H9 (cell line): ENCODE data around the gene PTPRH. TPM values are rescaled to one million over a fixed set of nuclear protein-coding genes. Genes with fewer than 3 reads are reported as not detected.

ENCODE experiments used
- DNase-seq: peaks from one replicate; pipeline ENCODE4 v3.0.0-alpha.2; 2017
- H2AFZ ChIP-seq: one replicate; pipeline ENCODE4 v1.6.1; 2013; ENCODE audit warnings: mild to moderate bottlenecking, low read length, control low read depth, moderate library complexity
- H2AK5ac ChIP-seq: 2 replicates; pipeline ENCODE4 v1.6.1; 2013; ENCODE audit warnings: low read length, control low read depth, mixed read lengths; ENCODE audit not compliant: insufficient read length
- H2BK120ac ChIP-seq: one replicate; pipeline ENCODE4 v1.6.1; 2013; ENCODE audit warnings: low read depth, mild to moderate bottlenecking, low read length, control low read depth, inconsistent platforms; ENCODE audit not compliant: poor library complexity, severe bottlenecking
- H2BK12ac ChIP-seq: 2 replicates; pipeline ENCODE4 v1.6.1; 2013; ENCODE audit warnings: low read length, control low read depth, mixed read lengths, low read depth; ENCODE audit not compliant: insufficient read length
- H2BK15ac ChIP-seq: 2 replicates; pipeline ENCODE4 v1.6.1; 2013; ENCODE audit warnings: low read depth, low read length, control low read depth
- H2BK20ac ChIP-seq: one replicate; pipeline ENCODE4 v1.6.1; 2013; ENCODE audit warnings: low read depth, mild to moderate bottlenecking, low read length, control low read depth, inconsistent platforms; ENCODE audit not compliant: poor library complexity, severe bottlenecking
- H2BK5ac ChIP-seq: 2 replicates; pipeline ENCODE4 v1.6.1; 2013; ENCODE audit warnings: low read length, control low read depth, mixed read lengths; ENCODE audit not compliant: insufficient read length
- H3K14ac ChIP-seq: 2 replicates; pipeline ENCODE4 v1.6.1; 2013; ENCODE audit warnings: low read length, control low read depth; ENCODE audit not compliant: insufficient read depth
- H3K18ac ChIP-seq: 2 replicates; pipeline ENCODE4 v1.6.1; 2013; ENCODE audit warnings: low read depth, mild to moderate bottlenecking, mixed read lengths, low read length, control low read depth; ENCODE audit not compliant: insufficient read length
- H3K23ac ChIP-seq: 2 replicates; pipeline ENCODE4 v1.6.1; 2013; ENCODE audit warnings: low read length, control low read depth, mixed read lengths, low read depth; ENCODE audit not compliant: insufficient read length
- H3K23me2 ChIP-seq: 2 replicates; pipeline ENCODE4 v1.6.1; 2013; ENCODE audit warnings: low read depth, mild to moderate bottlenecking, mixed read lengths, low read length, control low read depth; ENCODE audit not compliant: insufficient read length, poor library complexity, severe bottlenecking
- H3K27ac ChIP-seq: 2 replicates; pipeline ENCODE4 v1.5.1; 2013; ENCODE audit warnings: low read length, control low read depth, mixed read lengths, low read depth; ENCODE audit not compliant: insufficient read length
- H3K27me3 ChIP-seq: 2 replicates; pipeline ENCODE4 v1.6.1; 2013; ENCODE audit warnings: low read length, control low read depth, inconsistent platforms; ENCODE audit not compliant: insufficient read depth
- H3K4ac ChIP-seq: 2 replicates; pipeline ENCODE4 v1.6.1; 2013; ENCODE audit warnings: low read depth, mild to moderate bottlenecking, control low read depth, inconsistent platforms, low read length, moderate library complexity
- H3K4me1 ChIP-seq: 2 replicates; pipeline ENCODE4 v1.6.1; 2013; ENCODE audit warnings: low read length, control low read depth, inconsistent platforms; ENCODE audit not compliant: insufficient read depth
- H3K4me2 ChIP-seq: 2 replicates; pipeline ENCODE4 v1.6.1; 2013; ENCODE audit warnings: low read length, control low read depth, mixed read lengths; ENCODE audit not compliant: insufficient read length, insufficient read depth
- H3K56ac ChIP-seq: 2 replicates; pipeline ENCODE4 v1.6.1; 2013; ENCODE audit warnings: low read depth, mild to moderate bottlenecking, mixed read lengths, low read length, control low read depth; ENCODE audit not compliant: insufficient read length
- H3K79me1 ChIP-seq: 2 replicates; pipeline ENCODE4 v1.6.1; 2013; ENCODE audit warnings: low read depth, mild to moderate bottlenecking, moderate library complexity, low read length, control low read depth, inconsistent platforms; ENCODE audit not compliant: insufficient read depth, poor library complexity, severe bottlenecking
- H3K79me2 ChIP-seq: 2 replicates; pipeline ENCODE4 v1.6.1; 2013; ENCODE audit warnings: low read length, control low read depth, inconsistent platforms; ENCODE audit not compliant: insufficient read depth
- H3K9ac ChIP-seq: 2 replicates; pipeline ENCODE4 v1.6.1; 2013; ENCODE audit warnings: low read length, control low read depth, mixed read lengths; ENCODE audit not compliant: insufficient read length; ENCODE audit errors: extremely low read depth
- H3K9me3 ChIP-seq: one replicate; pipeline ENCODE4 v1.6.1; 2013; ENCODE audit warnings: low read depth, low read length, inconsistent platforms; ENCODE audit not compliant: control insufficient read depth
- H3T11ph ChIP-seq: one replicate; pipeline ENCODE4 v1.6.1; 2013; ENCODE audit warnings: mild to moderate bottlenecking, low read length, control low read depth, inconsistent platforms
- H4K20me1 ChIP-seq: one replicate; pipeline ENCODE4 v1.6.1; 2013; ENCODE audit not compliant: control insufficient read depth, insufficient read length, insufficient read depth
- H4K5ac ChIP-seq: 2 replicates; pipeline ENCODE4 v1.6.1; 2013; ENCODE audit warnings: low read depth, mild to moderate bottlenecking, mixed read lengths, low read length, control low read depth; ENCODE audit not compliant: insufficient read length
- H4K8ac ChIP-seq: replicated peaks from 2 replicates; pipeline ENCODE4 v1.6.1; 2013; ENCODE audit warnings: low read length, control low read depth, mixed read lengths, low read depth; ENCODE audit not compliant: insufficient read length
- H4K91ac ChIP-seq: 2 replicates; pipeline ENCODE4 v1.6.1; 2013; ENCODE audit warnings: low read depth, mild to moderate bottlenecking, moderate library complexity, mixed read lengths, low read length, control low read depth; ENCODE audit not compliant: insufficient read length
- H3K27ac Mint-ChIP-seq, 3 experiments: 2 replicates in 2 of 3; 3 replicates in 1 of 3; pipeline ENCODE4 v1.8.0; 2020 to 2021; ENCODE audit warnings: mixed read lengths in 3 of 3, mild to moderate bottlenecking in 1 of 3, moderate library complexity in 1 of 3
- H3K27me3 Mint-ChIP-seq: 2 replicates; pipeline ENCODE4 v1.8.0; 2021; ENCODE audit warnings: low read depth, mild to moderate bottlenecking, moderate library complexity, mixed read lengths
- H3K36me3 Mint-ChIP-seq, 3 experiments: 2 replicates in 2 of 3; 3 replicates in 1 of 3; pipeline ENCODE4 v1.8.0; 2020 to 2021; ENCODE audit warnings: low read depth in 3 of 3, mixed read lengths in 3 of 3; ENCODE audit not compliant: insufficient read depth in 1 of 3
- H3K4me1 Mint-ChIP-seq, 2 experiments: 2 replicates each; pipeline ENCODE4 v1.8.0; 2020; ENCODE audit warnings: mixed read lengths in 2 of 2
- H3K4me3 Mint-ChIP-seq, 2 experiments: 2 replicates in 1 of 2; 3 replicates in 1 of 2; pipeline ENCODE4 v1.8.0; 2020 to 2021; ENCODE audit warnings: mild to moderate bottlenecking in 2 of 2, mixed read lengths in 2 of 2, moderate library complexity in 1 of 2
- H3K9me3 Mint-ChIP-seq, 2 experiments: 2 replicates in 1 of 2; 3 replicates in 1 of 2; pipeline ENCODE4 v1.8.0; 2020; ENCODE audit warnings: mild to moderate bottlenecking in 2 of 2, mixed read lengths in 2 of 2, moderate library complexity in 1 of 2
- CTCF ChIP-seq: fragments of 200-600 bp; sonication (generic); conservative IDR thresholded peaks from 3 replicates; pipeline ENCODE4 v1.8.0; 2021; ENCODE audit warnings: antibody characterized with exemption, mild to moderate bottlenecking
- WGBS: extraction: QIAGEN DNeasy Blood & Tissue Kit; methylation state at CpG from one replicate; pipeline ENCODE4 v1.1.7; 2013; ENCODE audit warnings: missing lambda C conversion rate, low lambda C conversion rate, mixed read lengths; ENCODE audit not compliant: insufficient read length; ENCODE audit errors: extremely low coverage; 5-methylcytosine and 5-hydroxymethylcytosine counted together
- total RNA-seq: library from RNA; stranded (reverse); gene quantifications from 2 replicates; pipeline ENCODE4 v1.2.1, GENCODE V29; 2021

Gene PTPRH
- total RNA-seq, 1 experiment from 2014 or later: 0.24 TPM

- H2AK5ac ChIP-seq: no peak overlapping the region
- H3K79me2 ChIP-seq: no peaks in the 10 kb centered on the region
- no peak overlapping the region for H3K23ac ChIP-seq
- H4K20me1 ChIP-seq: no peaks in the 10 kb centered on the region
- no peak for TF ChIP-seq CTCF
- H2BK20ac ChIP-seq: no peak overlapping the region
- H3K4me1 Mint-ChIP-seq: peaks cover 0 to 6% of the 10 kb centered on the region in 2 experiments; a peak in 2 of 4 replicates
- no peak overlapping the region for H3K4ac ChIP-seq
- H2BK15ac ChIP-seq: no peak overlapping the region
- no peaks in the 10 kb centered on the region for H3K9me3 Mint-ChIP-seq
- H3K14ac ChIP-seq: no peak overlapping the region
- no peak for DNase-seq
- no peak overlapping the region for H3K4me3 Mint-ChIP-seq
- no peaks in the 10 kb centered on the region; the same call in 1 of the 2 replicates for H3K27me3 Mint-ChIP-seq
- no peak overlapping the region for H2BK12ac ChIP-seq
- H3T11ph ChIP-seq: no peak overlapping the region
- H3K27me3 ChIP-seq: no peaks in the 10 kb centered on the region
- H3K4me1 ChIP-seq: no peaks in the 10 kb centered on the region
- H3K18ac ChIP-seq: no peak overlapping the region
- H4K91ac ChIP-seq: no peak overlapping the region
- no CpG with 5 or more reads among the region's 18 CpGs for WGBS
- H3K4me2 ChIP-seq: no peak overlapping the region
- no peak overlapping the region for H3K27ac ChIP-seq
- H2AFZ ChIP-seq: no peak overlapping the region
- H3K23me2 ChIP-seq: no peaks in the 10 kb centered on the region
- no peak overlapping the region for H3K9ac ChIP-seq
- H3K27ac Mint-ChIP-seq: no peak overlapping the region
- no peak overlapping the region for H2BK5ac ChIP-seq
- no peak overlapping the region for H2BK120ac ChIP-seq
- no peak overlapping the region for H3K56ac ChIP-seq
- no peak overlapping the region for H4K8ac ChIP-seq
- no peaks in the 10 kb centered on the region for H3K79me1 ChIP-seq
- H3K36me3 Mint-ChIP-seq: peaks cover 10 to 38% (median 37%) of the 10 kb centered on the region in 3 experiments; a peak in 6 of 7 replicates
- no peaks in the 10 kb centered on the region for H3K9me3 ChIP-seq
- H4K5ac ChIP-seq: no peak overlapping the region
Measured at GRCh38 chr19:55229145-55229788, 20.0 kb upstream of the PTPRH start.
